DMS53 treated with DMSO at 0.1 percent for 48 hours (cell line): Measurements from ENCODE around the gene MRPL51.

Experiments used
- DNase-seq: peaks from one replicate; lab custom pipeline; 2025; ENCODE audit not compliant: unreplicated experiment; lab: John Stamatoyannopoulos, UW

MRPL51 gene

DNA sequence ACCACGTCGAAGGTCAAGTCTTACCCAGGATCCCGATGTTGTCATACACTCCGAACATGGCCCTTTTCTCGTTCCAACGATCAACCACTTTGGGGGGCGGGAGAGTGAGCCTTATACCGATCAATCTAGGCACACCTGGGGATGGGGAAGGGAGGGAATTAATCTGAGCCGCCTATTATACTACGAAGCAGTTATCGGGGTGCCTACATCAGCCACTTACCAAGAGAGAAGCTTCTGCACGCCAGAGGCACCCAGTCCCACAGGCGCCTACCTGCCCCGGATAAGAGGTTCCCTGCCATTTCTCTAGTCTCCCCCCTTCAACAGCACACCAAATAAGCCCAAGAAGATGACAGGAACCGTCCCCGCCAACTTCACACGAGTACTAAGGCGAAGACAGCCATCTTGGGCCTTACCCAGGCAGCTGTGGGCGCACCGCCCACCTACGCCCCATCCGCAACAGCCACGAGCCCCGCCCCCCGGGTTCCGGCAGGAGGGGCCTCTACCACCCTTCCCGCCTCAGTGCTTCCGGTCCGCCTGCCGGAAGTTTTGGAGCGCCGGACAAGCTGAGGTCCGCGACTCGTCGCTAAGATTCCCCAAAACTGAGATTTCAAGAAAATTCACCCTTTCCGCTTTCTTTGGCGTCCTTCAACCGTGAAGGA is at the start of gene MRPL51:
Gene MRPL51, minus strand, starts transcription at position 425 of the 659 bp plus-strand sequence. Its CDS starts 126 bp downstream, at position 299.
- peak; percentile 98 for DNase-seq

- peak; percentile 97 for DNase-seq
Measured at GRCh38 chr12:6542209-6543009, 49.3 kb upstream of the MRPL51 start.

- DNase-seq = no peak
Measured at GRCh38 chr12:6541371-6542165, 48.5 kb upstream of the MRPL51 start.

- peak; percentile 66 for DNase-seq
Measured at GRCh38 chr12:6540181-6540877, 47.3 kb upstream of the MRPL51 start.

DNA sequence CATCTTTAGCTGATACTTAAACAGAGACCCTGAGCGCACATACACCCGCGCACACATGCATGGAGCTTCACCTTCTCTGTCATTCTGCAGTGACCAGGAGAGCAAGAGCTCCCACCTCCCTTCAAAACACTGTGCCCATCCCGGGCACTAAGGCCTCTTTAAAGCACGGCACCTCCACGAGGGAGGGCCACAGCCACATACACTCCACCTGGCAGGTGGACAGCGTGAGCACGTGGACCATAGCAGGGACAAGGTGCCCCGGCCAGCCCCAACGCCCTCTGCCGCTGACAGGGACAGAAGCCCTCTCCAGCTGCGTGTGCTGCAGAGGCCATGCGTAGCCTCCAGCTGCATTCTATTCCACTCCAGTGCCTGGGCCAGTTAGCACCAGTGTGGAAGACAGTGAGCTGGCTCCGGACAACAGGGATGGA is 46.7 kb upstream of the MRPL51 start:
- DNase-seq = peak; percentile 87

- peak; percentile 64 for DNase-seq
Measured at GRCh38 chr12:6539314-6539682, 46.2 kb upstream of the MRPL51 start.

DNA sequence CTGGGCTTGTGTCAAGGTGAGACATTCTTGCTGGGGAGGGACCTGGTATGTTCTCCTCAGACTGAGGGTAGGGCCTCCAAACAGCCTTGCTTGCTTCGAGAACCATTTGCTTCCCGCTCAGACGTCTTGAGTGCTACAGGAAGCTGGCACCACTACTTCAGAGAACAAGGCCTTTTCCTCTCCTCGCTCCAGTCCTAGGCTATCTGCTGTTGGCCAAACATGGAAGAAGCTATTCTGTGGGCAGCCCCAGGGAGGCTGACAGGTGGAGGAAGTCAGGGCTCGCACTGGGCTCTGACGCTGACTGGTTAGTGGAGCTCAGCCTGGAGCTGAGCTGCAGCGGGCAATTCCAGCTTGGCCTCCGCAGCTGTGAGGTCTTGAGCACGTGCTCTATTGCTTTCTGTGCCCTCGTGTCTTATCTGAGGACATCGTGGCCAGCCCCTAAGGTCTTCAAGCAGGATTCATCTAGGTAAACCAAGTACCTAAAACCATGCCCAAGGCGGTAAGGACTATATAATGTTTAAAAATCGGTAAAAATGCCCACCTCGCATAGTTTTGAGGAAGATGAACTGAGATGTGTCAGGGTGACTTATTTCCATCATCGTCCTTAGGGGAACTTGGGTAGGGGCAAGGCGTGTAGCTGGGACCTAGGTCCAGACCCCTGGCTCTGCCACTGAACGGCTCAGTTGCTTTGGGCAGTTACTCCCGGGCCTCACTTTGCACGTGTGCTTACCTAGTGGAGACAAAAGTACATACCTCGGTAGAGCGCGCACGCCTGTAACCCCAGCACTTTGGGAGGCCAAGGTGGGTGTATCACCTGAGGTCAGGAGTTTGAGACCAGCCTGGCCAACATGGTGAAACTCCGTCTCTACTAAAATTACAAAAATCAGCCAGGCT is 45.6 kb upstream of the MRPL51 start:
- DNase-seq = peak; percentile 33

DNA sequence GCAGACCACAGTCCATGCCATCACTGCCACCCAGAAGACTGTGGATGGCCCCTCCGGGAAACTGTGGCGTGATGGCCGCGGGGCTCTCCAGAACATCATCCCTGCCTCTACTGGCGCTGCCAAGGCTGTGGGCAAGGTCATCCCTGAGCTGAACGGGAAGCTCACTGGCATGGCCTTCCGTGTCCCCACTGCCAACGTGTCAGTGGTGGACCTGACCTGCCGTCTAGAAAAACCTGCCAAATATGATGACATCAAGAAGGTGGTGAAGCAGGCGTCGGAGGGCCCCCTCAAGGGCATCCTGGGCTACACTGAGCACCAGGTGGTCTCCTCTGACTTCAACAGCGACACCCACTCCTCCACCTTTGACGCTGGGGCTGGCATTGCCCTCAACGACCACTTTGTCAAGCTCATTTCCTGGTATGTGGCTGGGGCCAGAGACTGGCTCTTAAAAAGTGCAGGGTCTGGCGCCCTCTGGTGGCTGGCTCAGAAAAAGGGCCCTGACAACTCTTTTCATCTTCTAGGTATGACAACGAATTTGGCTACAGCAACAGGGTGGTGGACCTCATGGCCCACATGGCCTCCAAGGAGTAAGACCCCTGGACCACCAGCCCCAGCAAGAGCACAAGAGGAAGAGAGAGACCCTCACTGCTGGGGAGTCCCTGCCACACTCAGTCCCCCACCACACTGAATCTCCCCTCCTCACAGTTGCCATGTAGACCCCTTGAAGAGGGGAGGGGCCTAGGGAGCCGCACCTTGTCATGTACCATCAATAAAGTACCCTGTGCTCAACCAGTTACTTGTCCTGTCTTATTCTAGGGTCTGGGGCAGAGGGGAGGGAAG is 44.7 kb upstream of the MRPL51 start:
- DNase-seq = peak; percentile 95

- DNase-seq = no peak
Measured at GRCh38 chr12:6536894-6537579, 44.0 kb upstream of the MRPL51 start.

GRCh38 chr12:6535960-6536847 is 43.1 kb upstream of the MRPL51 start:
- no peak for DNase-seq

GRCh38 chr12:6535697-6535946 is 42.6 kb upstream of the MRPL51 start:
- DNase-seq = no peak

DNA sequence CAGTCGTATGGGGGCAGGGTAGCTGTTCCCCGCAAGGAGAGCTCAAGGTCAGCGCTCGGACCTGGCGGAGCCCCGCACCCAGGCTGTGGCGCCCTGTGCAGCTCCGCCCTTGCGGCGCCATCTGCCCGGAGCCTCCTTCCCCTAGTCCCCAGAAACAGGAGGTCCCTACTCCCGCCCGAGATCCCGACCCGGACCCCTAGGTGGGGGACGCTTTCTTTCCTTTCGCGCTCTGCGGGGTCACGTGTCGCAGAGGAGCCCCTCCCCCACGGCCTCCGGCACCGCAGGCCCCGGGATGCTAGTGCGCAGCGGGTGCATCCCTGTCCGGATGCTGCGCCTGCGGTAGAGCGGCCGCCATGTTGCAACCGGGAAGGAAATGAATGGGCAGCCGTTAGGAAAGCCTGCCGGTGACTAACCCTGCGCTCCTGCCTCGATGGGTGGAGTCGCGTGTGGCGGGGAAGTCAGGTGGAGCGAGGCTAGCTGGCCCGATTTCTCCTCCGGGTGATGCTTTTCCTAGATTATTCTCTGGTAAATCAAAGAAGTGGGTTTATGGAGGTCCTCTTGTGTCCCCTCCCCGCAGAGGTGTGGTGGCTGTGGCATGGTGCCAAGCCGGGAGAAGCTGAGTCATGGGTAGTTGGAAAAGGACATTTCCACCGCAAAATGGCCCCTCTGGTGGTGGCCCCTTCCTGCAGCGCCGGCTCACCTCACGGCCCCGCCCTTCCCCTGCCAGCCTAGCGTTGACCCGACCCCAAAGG is 42.1 kb upstream of the MRPL51 start:
- DNase-seq = peak; percentile 75

GRCh38 chr12:6534695-6534944 is 41.6 kb upstream of the MRPL51 start:
- no peak for DNase-seq

DNA sequence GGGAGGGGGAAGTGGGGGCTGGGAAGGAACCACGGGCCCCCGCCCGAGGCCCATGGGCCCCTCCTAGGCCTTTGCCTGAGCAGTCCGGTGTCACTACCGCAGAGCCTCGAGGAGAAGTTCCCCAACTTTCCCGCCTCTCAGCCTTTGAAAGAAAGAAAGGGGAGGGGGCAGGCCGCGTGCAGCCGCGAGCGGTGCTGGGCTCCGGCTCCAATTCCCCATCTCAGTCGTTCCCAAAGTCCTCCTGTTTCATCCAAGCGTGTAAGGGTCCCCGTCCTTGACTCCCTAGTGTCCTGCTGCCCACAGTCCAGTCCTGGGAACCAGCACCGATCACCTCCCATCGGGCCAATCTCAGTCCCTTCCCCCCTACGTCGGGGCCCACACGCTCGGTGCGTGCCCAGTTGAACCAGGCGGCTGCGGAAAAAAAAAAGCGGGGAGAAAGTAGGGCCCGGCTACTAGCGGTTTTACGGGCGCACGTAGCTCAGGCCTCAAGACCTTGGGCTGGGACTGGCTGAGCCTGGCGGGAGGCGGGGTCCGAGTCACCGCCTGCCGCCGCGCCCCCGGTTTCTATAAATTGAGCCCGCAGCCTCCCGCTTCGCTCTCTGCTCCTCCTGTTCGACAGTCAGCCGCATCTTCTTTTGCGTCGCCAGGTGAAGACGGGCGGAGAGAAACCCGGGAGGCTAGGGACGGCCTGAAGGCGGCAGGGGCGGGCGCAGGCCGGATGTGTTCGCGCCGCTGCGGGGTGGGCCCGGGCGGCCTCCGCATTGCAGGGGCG is 41.0 kb upstream of the MRPL51 start, which contains the start of gene GAPDH:
Gene GAPDH, plus strand, starts transcription at position 595 of the 772 bp plus-strand sequence. CDS start 316 bp downstream, outside the sequence.
- peak; percentile 99 for DNase-seq

GRCh38 chr12:6533653-6533922 is 40.5 kb upstream of the MRPL51 start:
- no peak for DNase-seq

DNA sequence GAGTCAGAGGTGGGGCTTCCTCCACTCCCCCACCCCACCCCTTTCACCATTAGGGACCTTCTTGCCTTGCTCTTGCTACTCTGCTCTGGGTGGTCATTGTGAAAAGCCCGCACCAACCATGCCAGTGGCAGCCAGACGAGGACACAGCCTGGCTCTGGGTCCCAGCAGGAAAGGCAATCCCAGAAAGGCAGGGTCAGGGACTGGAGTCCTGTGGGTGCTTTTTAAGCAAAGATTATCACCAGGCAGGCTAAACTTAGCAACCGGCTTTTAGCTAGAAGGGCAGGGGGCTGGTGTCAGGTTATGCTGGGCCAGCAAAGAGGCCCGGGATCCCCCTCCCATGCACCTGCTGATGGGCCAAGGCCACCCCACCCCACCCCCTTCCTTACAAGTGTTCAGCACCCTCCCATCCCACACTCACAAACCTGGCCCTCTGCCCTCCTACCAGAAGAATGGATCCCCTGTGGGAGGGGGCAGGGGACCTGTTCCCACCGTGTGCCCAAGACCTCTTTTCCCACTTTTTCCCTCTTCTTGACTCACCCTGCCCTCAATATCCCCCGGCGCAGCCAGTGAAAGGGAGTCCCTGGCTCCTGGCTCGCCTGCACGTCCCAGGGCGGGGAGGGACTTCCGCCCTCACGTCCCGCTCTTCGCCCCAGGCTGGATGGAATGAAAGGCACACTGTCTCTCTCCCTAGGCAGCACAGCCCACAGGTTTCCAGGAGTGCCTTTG is 40.0 kb upstream of the MRPL51 start:
- peak; percentile 87 for DNase-seq
